Tibial nerve (tissue), 4 donors: ENCODE data around the gene DENND1A.

ENCODE experiments used
- CTCF ChIP-seq, 5 experiments: fragments of 200-600 bp in 3 of 5; fragments of 450-650 bp in 2 of 5; sonication (generic) in 3 of 5; IDR thresholded peaks; one replicate each; pipeline ENCODE4 v1.5.1; 2016 to 2019; ENCODE audit warnings: antibody characterized with exemption in 5 of 5, mild to moderate bottlenecking in 3 of 5, moderate library complexity in 2 of 5
- EP300 ChIP-seq, 2 donors: sonication (generic); formaldehyde crosslinking; IDR thresholded peaks; one replicate each; pipeline ENCODE4 v1.6.1; 2017; ENCODE audit warnings: antibody characterized with exemption in 2 of 2, mild to moderate bottlenecking in 1 of 2
- POLR2A ChIP-seq, 2 donors: fragments of 450-650 bp; IDR thresholded peaks; one replicate each; pipeline ENCODE4 v1.6.1; 2017; ENCODE audit warnings: antibody characterized with exemption in 2 of 2, mild to moderate bottlenecking in 2 of 2, moderate library complexity in 2 of 2

DNA sequence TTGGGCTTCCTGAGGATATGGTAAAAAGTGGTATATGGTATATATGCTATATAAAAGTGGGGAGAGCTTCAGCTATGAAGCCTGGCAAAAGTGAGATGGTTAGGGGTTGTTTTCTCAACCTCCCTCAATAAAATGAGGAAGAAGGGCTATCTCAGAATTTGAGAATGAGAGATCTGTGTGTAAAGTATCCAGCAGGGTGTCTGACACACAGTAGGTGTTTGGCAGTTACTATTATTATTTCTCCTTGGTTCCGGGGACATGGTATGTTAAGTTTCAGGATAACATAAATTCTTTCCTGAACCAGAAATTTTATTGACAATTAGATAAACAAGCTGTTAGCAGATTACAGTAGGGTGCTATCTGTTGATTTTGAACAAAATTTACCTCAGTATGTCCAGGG lies 94.1 kb downstream of the DENND1A start:
- TF ChIP-seq CTCF (IDR thresholded peaks at IDR 0.05) (no peak), EP300 (IDR thresholded peaks at IDR 0.05) (no peak), POLR2A (IDR thresholded peaks at IDR 0.05) (no peak)
